Activated naive CD4-positive, alpha-beta T cell treated with anti-CD3 and anti-CD28 coated beads, Interleukin-2, amount 50 U/mL, for 16 hours (primary cell): Measurements from ENCODE around the gene MPHOSPH6.
"Not testable (repeated sequence)": the region's sequence is repeated elsewhere in the genome, so short reads cannot be mapped to it uniquely, and the experiment has no call there.

Source experiments
- DNase-seq: peaks from one replicate; pipeline ENCODE4 v3.0.0-alpha.2; 2020

The MPHOSPH6 gene

GRCh38 chr16:82113741-82114140 lies 56.3 kb downstream of the MPHOSPH6 start:
- DNase-seq, result no peak

- no peak for DNase-seq
Observed at GRCh38 chr16:82111944-82112343, 58.1 kb downstream of the MPHOSPH6 start.

GRCh38 chr16:82109266-82109665 lies 60.8 kb downstream of the MPHOSPH6 start:
- DNase-seq, result not testable (repeated sequence)

GRCh38 chr16:82108774-82109173 lies 61.2 kb downstream of the MPHOSPH6 start:
- no peak for DNase-seq

GRCh38 chr16:82108100-82108499 lies 61.9 kb downstream of the MPHOSPH6 start:
- no peak for DNase-seq

- no peak for DNase-seq
Observed at GRCh38 chr16:82105107-82105506, 64.9 kb downstream of the MPHOSPH6 start.
